HCT116 (cell line): ENCODE data around the gene RAPGEF3. TPM values are rescaled to one million over a fixed set of nuclear protein-coding genes. Genes with fewer than 3 reads are reported as not detected.

Experiments used
- ATAC-seq: fragments of 200-7000 bp; cut with Tn5 transposase; 2 replicates; pipeline ENCODE4 v1.9.1; 2020; ENCODE audit warnings: mild to moderate bottlenecking, moderate library complexity
- BruUV-seq: library from RNA; stranded (reverse); fragments of 400-500 nt; replicated peaks from 2 replicates; lab custom pipeline; 2021; lab: Mats Ljungman, UMichigan
- CTCF ChIA-PET: fragments of 300-600 bp; sonication (Branson Sonifier 250); formaldehyde crosslinking; loops from one replicate; lab custom pipeline; 2021; ENCODE audit warnings: antibody characterized with exemption; lab: Charles Lee
- POLR2A ChIA-PET: fragments of 300-600, 350-600 bp; sonication (Branson Sonifier 250); formaldehyde crosslinking; loops from one replicate; lab custom pipeline; 2021; ENCODE audit warnings: antibody characterized with exemption; lab: Charles Lee
- RAD21 ChIA-PET, 2 experiments: fragments of 300-600 bp; sonication (Branson Sonifier 250); formaldehyde crosslinking; loops; one replicate each; lab custom pipeline; 2023; ENCODE audit warnings: low total read pairs in 2 of 2; ENCODE audit not compliant: uncharacterized antibody in 2 of 2, unreplicated experiment in 2 of 2, low non-redundant PET in 1 of 2; lab: Charles Lee
- DNase-seq: peaks from one replicate; pipeline ENCODE4 v3.0.0-alpha.2; 2010; ENCODE audit warnings: low read depth, low spot score
- H2AFZ ChIP-seq: fragments of 200-600 bp; shearing (Covaris generic), sonication (generic); 2 replicates; pipeline ENCODE4 v1.6.1; 2017; ENCODE audit warnings: low read depth, mixed run types, mixed read lengths, antibody characterized with exemption, low read length; ENCODE audit not compliant: poor library complexity, severe bottlenecking
- H3K27ac ChIP-seq: 2 replicates; pipeline ENCODE4 v1.5.1; 2012; ENCODE audit warnings: low read depth, low read length
- H3K27me3 ChIP-seq: fragments of 200-600 bp; sonication (generic); 2 replicates; pipeline ENCODE4 v1.6.1; 2016; ENCODE audit warnings: mixed run types, low read length, mixed read lengths; ENCODE audit not compliant: insufficient read depth
- H3K36me3 ChIP-seq, 2 experiments: fragments of 200-500 bp in 1 of 2; fragments of 200-600 bp in 1 of 2; sonication (Bioruptor generic) in 1 of 2; sonication (generic) in 1 of 2; 2 replicates each; pipeline versions ENCODE4 v1.5.1 to v1.6.1; 2014 to 2016; ENCODE audit warnings: low read length in 2 of 2, inconsistent platforms in 1 of 2, mixed read lengths in 1 of 2, mixed run types in 1 of 2; ENCODE audit not compliant: insufficient read depth in 2 of 2, control insufficient read depth in 1 of 2
- H3K4me1 ChIP-seq, 2 experiments: fragments of 200-600 bp in 1 of 2; sonication (generic) in 1 of 2; 2 replicates each; pipeline versions ENCODE4 v1.5.1 to v1.6.1; 2012 to 2017; ENCODE audit warnings: low read length in 2 of 2, inconsistent platforms in 1 of 2, mild to moderate bottlenecking in 1 of 2, mixed read lengths in 1 of 2, mixed run types in 1 of 2, moderate library complexity in 1 of 2; ENCODE audit not compliant: insufficient read depth in 2 of 2, control insufficient read depth in 1 of 2
- H3K4me2 ChIP-seq: fragments of 200-600 bp; sonication (generic); 2 replicates; pipeline ENCODE4 v1.6.1; 2017; ENCODE audit warnings: mixed run types, low read length, mixed read lengths
- H3K4me3 ChIP-seq, 2 experiments: fragments of 200-600 bp in 1 of 2; sonication (generic) in 1 of 2; replicated peaks in 1 of 2; 2 replicates each; pipeline ENCODE4 v1.5.1; 2011 to 2016; ENCODE audit warnings: low read length in 2 of 2, control low read depth in 1 of 2, low read depth in 1 of 2, mild to moderate bottlenecking in 1 of 2, mixed read lengths in 1 of 2, mixed run types in 1 of 2
- H3K79me2 ChIP-seq: fragments of 200-600 bp; sonication (generic); 2 replicates; pipeline ENCODE4 v1.6.1; 2017; ENCODE audit warnings: mild to moderate bottlenecking, mixed run types, low read length, moderate library complexity, mixed read lengths; ENCODE audit not compliant: insufficient read depth
- H3K9ac ChIP-seq: fragments of 200-600 bp; sonication (generic); 2 replicates; pipeline ENCODE4 v1.6.1; 2016; ENCODE audit warnings: low read length, mixed read lengths
- H3K9me2 ChIP-seq: fragments of 200-600 bp; sonication (generic), shearing (Covaris generic); 2 replicates; pipeline ENCODE4 v1.6.1; 2017; ENCODE audit warnings: mixed run types, mild to moderate bottlenecking, moderate library complexity; ENCODE audit not compliant: insufficient read depth
- H3K9me3 ChIP-seq, 2 experiments: fragments of 200-500 bp in 1 of 2; fragments of 200-600 bp in 1 of 2; sonication (Bioruptor generic) in 1 of 2; sonication (generic) in 1 of 2; 2 replicates each; pipeline ENCODE4 v1.6.1; 2014 to 2017; ENCODE audit warnings: low read length in 2 of 2, mixed read lengths in 2 of 2, inconsistent platforms in 1 of 2, low read depth in 1 of 2, mild to moderate bottlenecking in 1 of 2, mixed run types in 1 of 2, moderate library complexity in 1 of 2; ENCODE audit not compliant: control insufficient read depth in 1 of 2, insufficient read depth in 1 of 2
- H4K20me1 ChIP-seq: fragments of 200-600 bp; sonication (generic), shearing (Covaris generic); 2 replicates; pipeline ENCODE4 v1.6.1; 2017; ENCODE audit warnings: mixed run types, mild to moderate bottlenecking, moderate library complexity; ENCODE audit not compliant: insufficient read depth
- CBX3 ChIP-seq: IDR thresholded peaks from 2 replicates; pipeline ENCODE4 v1.6.1; 2012; ENCODE audit warnings: low read depth
- CEBPB ChIP-seq: IDR thresholded peaks from 2 replicates; pipeline ENCODE4 v1.6.1; 2012; ENCODE audit warnings: low read depth
- ELF1 ChIP-seq: IDR thresholded peaks from 2 replicates; pipeline ENCODE4 v1.6.1; 2012; ENCODE audit warnings: low read depth, borderline replicate concordance
- EZH2 ChIP-seq: fragments of 200-600 bp; sonication (generic); IDR thresholded peaks from 2 replicates; pipeline ENCODE4 v1.6.1; 2017; ENCODE audit warnings: antibody characterized with exemption, mixed run types
- FOSL1 ChIP-seq: IDR thresholded peaks from 2 replicates; pipeline ENCODE4 v1.6.1; 2012; ENCODE audit warnings: low read depth
- JUND ChIP-seq: IDR thresholded peaks from 2 replicates; pipeline ENCODE4 v1.6.1; 2012
- POLR2AphosphoS5 ChIP-seq: IDR thresholded peaks from 2 replicates; pipeline ENCODE4 v1.6.1; 2011; ENCODE audit warnings: mild to moderate bottlenecking, low read depth, low read length, moderate library complexity
- RAD21 ChIP-seq: IDR thresholded peaks from 2 replicates; pipeline ENCODE4 v1.6.1; 2012; ENCODE audit warnings: low read depth, mild to moderate bottlenecking
- SP1 ChIP-seq: IDR thresholded peaks from 2 replicates; pipeline ENCODE4 v1.6.1; 2012; ENCODE audit warnings: low read depth
- YY1 ChIP-seq: IDR thresholded peaks from 2 replicates; pipeline ENCODE4 v1.6.1; 2011; ENCODE audit warnings: low read length, low read depth, moderate library complexity, mild to moderate bottlenecking; ENCODE audit not compliant: insufficient replicate concordance; ENCODE audit errors: extremely low read depth
- ZNF274 ChIP-seq: fragments of 200-500 bp; sonication (Bioruptor generic); IDR thresholded peaks from 2 replicates; pipeline ENCODE4 v1.6.1; 2014; ENCODE audit warnings: mild to moderate bottlenecking, low read depth, low read length, inconsistent platforms
- intact Hi-C: fragments of 100-400 bp; cut with micrococcal nuclease; formaldehyde crosslinking; loops from 2 replicates; pipeline ENCODE4 v1.10.0; 2022
- total RNA-seq: library from RNA; stranded (reverse); gene quantifications from one replicate; pipeline ENCODE4 v1.2.1, GENCODE V29; 2021; ENCODE audit not compliant: unreplicated experiment
- TF ChIP-seq, protein P1 (sequence below): IDR thresholded peaks from 2 replicates; pipeline ENCODE4 v1.6.1; 2012; ENCODE audit warnings: low read depth

Gene RAPGEF3
- total RNA-seq, 1 experiment from 2014 or later: 1.8 TPM

GRCh38 chr12:47762850-47763465, 4.3 kb upstream of the RAPGEF3 start:
- DNase-seq (no peak), ATAC-seq (no peak)
- intact Hi-C loops: no loop called here
- no TSS peak for BruUV-seq
- RAD21 ChIA-PET: no interaction called here
- CTCF ChIA-PET: interaction anchor here (0.7 to 1.3 kb wide), 2 partner anchors 19 to 20 kb away, joined by 3 read pairs; no protein-coding TSS in a partner anchor
- H3K36me3 ChIP-seq: no peaks in the 10 kb centered on the region
- H4K20me1 ChIP-seq: no peaks in the 10 kb centered on the region
- no peaks in the 10 kb centered on the region for H3K9me2 ChIP-seq
- no peak overlapping the region for H3K4me2 ChIP-seq
- no peaks in the 10 kb centered on the region for H3K9me3 ChIP-seq
- H2AFZ ChIP-seq: no peak overlapping the region
- H3K4me3 ChIP-seq: no peak overlapping the region
- no peaks in the 10 kb centered on the region for H3K27me3 ChIP-seq
- no peak overlapping the region for H3K9ac ChIP-seq
- peaks cover 12 to 26% of the 10 kb centered on the region in 2 experiments; a peak in 3 of 4 replicates for H3K4me1 ChIP-seq
- H3K79me2 ChIP-seq: no peaks in the 10 kb centered on the region
- POLR2A ChIA-PET: interaction anchor here (0.8 kb wide), 1 partner anchor 19 kb away, joined by 5 read pairs; no protein-coding TSS in a partner anchor
- no peak for TF ChIP-seq ZNF274
- TF ChIP-seq EZH2: no peak
- TF ChIP-seq POLR2AphosphoS5: no peak
- TF ChIP-seq YY1: no peak
- TF ChIP-seq, protein P1, sequence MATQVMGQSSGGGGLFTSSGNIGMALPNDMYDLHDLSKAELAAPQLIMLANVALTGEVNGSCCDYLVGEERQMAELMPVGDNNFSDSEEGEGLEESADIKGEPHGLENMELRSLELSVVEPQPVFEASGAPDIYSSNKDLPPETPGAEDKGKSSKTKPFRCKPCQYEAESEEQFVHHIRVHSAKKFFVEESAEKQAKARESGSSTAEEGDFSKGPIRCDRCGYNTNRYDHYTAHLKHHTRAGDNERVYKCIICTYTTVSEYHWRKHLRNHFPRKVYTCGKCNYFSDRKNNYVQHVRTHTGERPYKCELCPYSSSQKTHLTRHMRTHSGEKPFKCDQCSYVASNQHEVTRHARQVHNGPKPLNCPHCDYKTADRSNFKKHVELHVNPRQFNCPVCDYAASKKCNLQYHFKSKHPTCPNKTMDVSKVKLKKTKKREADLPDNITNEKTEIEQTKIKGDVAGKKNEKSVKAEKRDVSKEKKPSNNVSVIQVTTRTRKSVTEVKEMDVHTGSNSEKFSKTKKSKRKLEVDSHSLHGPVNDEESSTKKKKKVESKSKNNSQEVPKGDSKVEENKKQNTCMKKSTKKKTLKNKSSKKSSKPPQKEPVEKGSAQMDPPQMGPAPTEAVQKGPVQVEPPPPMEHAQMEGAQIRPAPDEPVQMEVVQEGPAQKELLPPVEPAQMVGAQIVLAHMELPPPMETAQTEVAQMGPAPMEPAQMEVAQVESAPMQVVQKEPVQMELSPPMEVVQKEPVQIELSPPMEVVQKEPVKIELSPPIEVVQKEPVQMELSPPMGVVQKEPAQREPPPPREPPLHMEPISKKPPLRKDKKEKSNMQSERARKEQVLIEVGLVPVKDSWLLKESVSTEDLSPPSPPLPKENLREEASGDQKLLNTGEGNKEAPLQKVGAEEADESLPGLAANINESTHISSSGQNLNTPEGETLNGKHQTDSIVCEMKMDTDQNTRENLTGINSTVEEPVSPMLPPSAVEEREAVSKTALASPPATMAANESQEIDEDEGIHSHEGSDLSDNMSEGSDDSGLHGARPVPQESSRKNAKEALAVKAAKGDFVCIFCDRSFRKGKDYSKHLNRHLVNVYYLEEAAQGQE: no peak
- no peak for TF ChIP-seq FOSL1
- TF ChIP-seq SP1: no peak
- no peak for TF ChIP-seq ELF1
- no peak for TF ChIP-seq RAD21
- TF ChIP-seq CBX3: no peak
- no peak for TF ChIP-seq JUND
- no peak for TF ChIP-seq CEBPB
- H3K27ac ChIP-seq: no peak overlapping the region
